HFF-Myc (cell line): ENCODE data around the gene PCDH19.
A peak's percentile ranks its signal among the peaks of the same experiment; 100 is the strongest.

ENCODE experiments used
- DNase-seq: peaks from one replicate; pipeline ENCODE4 v3.0.0-alpha.2; 2011; ENCODE audit warnings: low read depth; ENCODE audit errors: extremely low read depth
- H3K4me3 ChIP-seq: replicated peaks from 2 replicates; pipeline ENCODE4 v1.5.1; 2011; ENCODE audit warnings: low read depth, mild to moderate bottlenecking, control low read depth, low read length
- CTCF ChIP-seq: IDR thresholded peaks from 2 replicates; pipeline ENCODE4 v1.5.1; 2012; ENCODE audit warnings: mild to moderate bottlenecking, low read depth, low read length, control low read depth; ENCODE audit errors: missing control alignments

The PCDH19 gene

GRCh38 chrX:100395781-100396180 is 14.3 kb downstream of the PCDH19 start:
- no peak overlapping the region for H3K4me3 ChIP-seq
- no peak for DNase-seq
- no peak for TF ChIP-seq CTCF

- DNase-seq: no peak
- no peak for TF ChIP-seq CTCF
- H3K4me3 ChIP-seq: no peak overlapping the region
Observed at GRCh38 chrX:100381619-100382018, 28.5 kb downstream of the PCDH19 start.

- peak; percentile 37 for TF ChIP-seq CTCF
- no peak overlapping the region for H3K4me3 ChIP-seq
- peak; percentile 0 for DNase-seq
Observed at GRCh38 chrX:100379388-100379986, 30.6 kb downstream of the PCDH19 start.

GRCh38 chrX:100377826-100378225 is 32.2 kb downstream of the PCDH19 start:
- DNase-seq: no peak
- no peak for TF ChIP-seq CTCF
- H3K4me3 ChIP-seq: no peak overlapping the region

- TF ChIP-seq CTCF: no peak
- DNase-seq: no peak
Observed at GRCh38 chrX:100376576-100376975, 33.5 kb downstream of the PCDH19 start.

GRCh38 chrX:100373673-100374072 is 36.4 kb downstream of the PCDH19 start:
- no peak for TF ChIP-seq CTCF
- no peak overlapping the region for H3K4me3 ChIP-seq
- no peak for DNase-seq

More at GRCh38 chrX:100376576-100376975, 33.5 kb downstream of the PCDH19 start:
- H3K4me3 ChIP-seq: no peak overlapping the region

- peak; percentile 21 for TF ChIP-seq CTCF
- no peak overlapping the region for H3K4me3 ChIP-seq
- no peak for DNase-seq
Observed at GRCh38 chrX:100368167-100368566, 41.9 kb downstream of the PCDH19 start.
